GM21576 (cell line): ENCODE measurements around the gene LRRC53.

Experiments
- ATAC-seq: cut with Tn5 transposase; IDR thresholded peaks from one replicate; pipeline ENCODE4 v1.9.1; 2021; ENCODE audit warnings: mild to moderate bottlenecking, moderate library complexity; ENCODE audit not compliant: unreplicated experiment

Gene LRRC53

GRCh38 chr1:74453277-74453676 lies 59.1 kb downstream of the LRRC53 start:
- no peak for ATAC-seq

GRCh38 chr1:74452035-74452434 lies 60.4 kb downstream of the LRRC53 start:
- ATAC-seq: no peak

DNA sequence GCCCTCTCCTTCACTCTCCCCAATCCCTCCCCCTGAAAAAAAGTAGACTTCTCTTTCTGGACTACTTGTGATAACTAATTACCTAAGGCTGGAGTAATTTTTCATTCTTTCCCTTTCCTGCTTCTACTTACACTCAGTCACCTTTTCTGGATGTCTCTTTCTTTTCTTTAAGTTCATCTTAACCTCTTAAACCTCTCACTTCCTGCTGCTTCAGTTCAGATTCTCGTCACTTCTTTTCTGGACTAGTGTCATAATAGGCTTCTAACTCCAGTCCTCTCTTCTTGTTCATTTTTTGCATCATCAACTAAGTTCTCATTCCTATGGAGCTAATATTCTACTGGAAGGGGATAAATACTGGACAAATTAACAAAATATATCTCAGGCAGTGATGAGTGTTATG lies 75.4 kb downstream of the LRRC53 start:
- ATAC-seq: no peak

GRCh38 chr1:74436078-74436477 lies 76.3 kb downstream of the LRRC53 start:
- ATAC-seq: no peak

DNA sequence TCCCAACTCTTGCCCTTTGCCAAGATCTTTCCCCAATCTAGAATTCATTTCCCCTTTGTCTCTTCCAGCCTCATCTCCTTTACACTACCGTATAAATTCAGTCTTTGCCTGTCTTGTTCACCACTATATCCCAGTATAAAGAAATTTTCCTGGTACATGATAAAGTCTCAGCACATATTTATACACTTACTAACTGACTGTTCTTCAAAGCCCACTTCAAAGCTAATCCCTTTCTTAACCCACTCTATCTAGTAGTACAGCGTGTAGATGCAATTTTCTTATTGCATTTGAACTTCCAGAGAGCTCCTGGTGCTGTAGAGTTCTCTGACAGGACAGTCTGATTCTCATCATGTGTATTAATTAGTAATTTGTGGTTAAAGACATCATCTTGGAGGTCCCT lies 78.1 kb downstream of the LRRC53 start:
- no peak for ATAC-seq

- ATAC-seq: no peak
Observed at GRCh38 chr1:74432325-74432724, 80.1 kb downstream of the LRRC53 start.

GRCh38 chr1:74431531-74431930 lies 80.9 kb downstream of the LRRC53 start:
- no peak for ATAC-seq

DNA sequence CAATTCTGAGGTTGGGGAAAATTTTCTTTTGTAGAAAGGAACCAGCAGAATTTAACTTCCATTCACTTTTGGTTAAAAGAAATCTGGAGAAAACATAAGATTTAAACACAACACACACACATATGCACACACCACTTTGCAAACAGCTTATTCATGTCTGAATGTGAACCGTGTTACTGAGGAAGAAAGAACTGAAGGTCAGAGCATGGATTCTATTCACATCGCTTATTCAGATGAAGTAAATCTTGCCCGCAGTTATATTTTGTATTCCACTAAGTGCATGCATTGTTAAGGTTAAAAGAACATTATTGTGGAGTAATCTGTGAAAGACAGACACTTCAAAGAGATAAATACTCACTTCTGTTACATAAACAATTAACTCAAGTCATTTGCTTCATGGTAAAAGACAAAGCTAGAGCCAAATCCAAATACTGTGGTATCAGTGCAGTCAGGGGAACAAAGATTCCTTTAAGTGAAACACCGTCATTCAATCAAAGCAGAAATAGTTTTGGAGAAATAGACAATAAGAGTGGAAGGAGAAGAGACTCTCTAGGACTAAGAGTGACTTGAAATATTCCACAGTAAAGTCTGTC lies 82.0 kb downstream of the LRRC53 start:
- no peak for ATAC-seq

GRCh38 chr1:74429580-74429979 lies 82.8 kb downstream of the LRRC53 start:
- no peak for ATAC-seq

GRCh38 chr1:74427681-74428080 lies 84.7 kb downstream of the LRRC53 start:
- ATAC-seq: no peak

- ATAC-seq: no peak
Observed at GRCh38 chr1:74426208-74426937, 86.0 kb downstream of the LRRC53 start.

- no peak for ATAC-seq
Observed at GRCh38 chr1:74425676-74426075, 86.7 kb downstream of the LRRC53 start.

DNA sequence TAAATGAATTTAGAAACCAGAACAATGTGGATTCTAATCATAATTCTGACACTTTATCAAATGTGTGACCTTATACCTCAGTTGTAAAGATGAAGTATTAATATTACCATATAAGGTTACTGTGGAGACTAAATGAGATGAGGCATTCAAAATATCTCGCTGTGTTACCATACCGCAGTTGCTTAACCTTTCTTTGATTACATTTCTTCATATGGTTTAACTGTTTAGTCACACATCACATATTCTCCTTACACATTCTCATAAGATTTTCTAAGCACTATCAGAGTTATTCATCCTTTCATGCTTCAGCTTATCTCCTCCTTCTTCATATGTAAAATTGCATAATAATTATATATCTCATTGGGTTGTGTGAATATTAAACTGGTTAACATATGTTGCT lies 88.9 kb downstream of the LRRC53 start:
- no peak for ATAC-seq

DNA sequence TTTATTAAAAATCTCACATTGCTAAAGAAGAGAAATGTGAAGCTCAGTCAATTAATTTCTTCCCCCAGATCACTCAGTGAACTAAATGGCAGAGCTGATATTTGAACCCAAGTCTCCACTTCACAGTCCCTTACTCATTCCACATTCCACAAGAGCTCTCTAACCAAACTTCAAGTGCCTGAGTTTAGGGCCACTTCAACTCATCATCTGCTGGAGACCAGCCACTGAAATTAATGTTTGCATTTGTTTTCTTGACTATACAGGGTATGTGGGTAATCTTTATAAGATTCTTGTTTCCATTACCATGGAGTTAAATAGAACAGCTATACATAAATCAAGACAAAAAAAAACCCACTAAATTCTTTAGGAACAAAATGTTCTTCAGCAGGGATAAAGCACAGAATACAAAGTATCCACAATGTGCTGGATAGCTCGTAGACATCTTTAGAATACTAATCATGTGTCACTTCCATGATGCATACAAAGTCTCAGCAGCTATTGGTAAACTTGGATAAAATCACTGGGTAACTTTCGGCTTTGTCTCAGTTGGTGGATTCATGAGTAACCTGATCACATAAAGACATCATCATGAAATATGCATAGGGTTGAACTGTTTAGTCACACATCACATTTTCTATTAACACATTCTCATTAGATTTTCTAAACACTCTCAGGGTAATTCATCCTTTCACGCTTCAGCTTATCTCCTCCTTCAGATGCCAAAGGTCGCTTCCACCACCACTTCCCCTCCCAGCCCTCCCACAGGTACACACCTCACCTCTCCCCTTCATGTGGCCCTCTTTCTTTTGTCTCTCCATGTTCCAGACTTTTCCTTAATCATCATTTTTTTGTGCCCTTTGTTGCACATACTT lies 89.8 kb downstream of the LRRC53 start:
- no peak for ATAC-seq

- ATAC-seq: no peak
Observed at GRCh38 chr1:74420467-74420866, 91.9 kb downstream of the LRRC53 start.
